K562 (cell line): ENCODE measurements around the gene ABHD16A. TPM values are rescaled to one million over a fixed set of nuclear protein-coding genes. Genes with fewer than 3 reads are reported as not detected.

Source experiments
- ARID2 ChIP-seq: fragments of 450-650 bp; IDR thresholded peaks from 2 replicates; pipeline ENCODE4 v1.6.1; 2017; ENCODE audit warnings: antibody characterized with exemption, mild to moderate bottlenecking
- CC2D1A ChIP-seq: fragments of 450-650 bp; IDR thresholded peaks from 2 replicates; pipeline ENCODE4 v1.6.1; 2017; ENCODE audit warnings: mild to moderate bottlenecking
- CHCHD3 ChIP-seq: fragments of 250-450 bp; sonication (Bioruptor Pico); IDR thresholded peaks from 2 replicates; pipeline ENCODE4 v2.1.2; 2022; ENCODE audit warnings: mild to moderate bottlenecking
- DMBX1 ChIP-seq: fragments of 250-450 bp; sonication (Bioruptor Pico); IDR thresholded peaks from 2 replicates; pipeline ENCODE4 v1.8.0; 2022; ENCODE audit warnings: inconsistent platforms, mild to moderate bottlenecking, moderate library complexity, borderline replicate concordance
- FOXJ3 ChIP-seq: sonication (generic); formaldehyde crosslinking; IDR thresholded peaks from 2 replicates; pipeline ENCODE4 v1.4.0; 2020; ENCODE audit warnings: mild to moderate bottlenecking, missing genetic modification reagents
- HLTF ChIP-seq: fragments of 450-650 bp; IDR thresholded peaks from 2 replicates; pipeline ENCODE4 v1.6.1; 2016
- L3MBTL2 ChIP-seq: fragments of 450-650 bp; IDR thresholded peaks from 2 replicates; pipeline ENCODE4 v1.6.1; 2016; ENCODE audit warnings: mild to moderate bottlenecking, moderate library complexity
- MED1 ChIP-seq: sonication (generic); formaldehyde crosslinking; IDR thresholded peaks from 2 replicates; pipeline ENCODE4 v1.8.1; 2023; ENCODE audit warnings: missing genetic modification reagents, borderline replicate concordance
- NFRKB ChIP-seq: fragments of 450-650 bp; IDR thresholded peaks from 2 replicates; pipeline ENCODE4 v1.6.1; 2016; ENCODE audit warnings: low read depth
- PHB ChIP-seq: fragments of 250-450 bp; sonication (Bioruptor Pico); IDR thresholded peaks from 2 replicates; pipeline ENCODE4 v1.5.0; 2021
- RBM39 ChIP-seq: fragments of 200-400 bp; formaldehyde crosslinking; optimal IDR thresholded peaks from 2 replicates; pipeline ENCODE3; 2018; ENCODE audit warnings: low read depth, low read length
- SAFB2 ChIP-seq: fragments of 200-400 bp; formaldehyde crosslinking; IDR thresholded peaks from 2 replicates; pipeline ENCODE4 v1.6.1; 2018; ENCODE audit warnings: borderline replicate concordance, low read length, low read depth, moderate library complexity; ENCODE audit not compliant: severe bottlenecking
- SMARCA5 ChIP-seq: fragments of 450-650 bp; IDR thresholded peaks from 2 replicates; pipeline ENCODE4 v1.6.1; 2016
- SRF ChIP-seq, 2 experiments: fragments of 250-450, 450-650 bp in 1 of 2; sonication (Bioruptor Pico) in 1 of 2; sonication (generic) in 1 of 2; formaldehyde crosslinking; IDR thresholded peaks; 2 replicates each; pipeline versions ENCODE4 v1.5.0 to v1.5.1; 2020 to 2022; ENCODE audit warnings: mild to moderate bottlenecking in 1 of 2, missing genetic modification reagents in 1 of 2
- ZBTB9 ChIP-seq: fragments of 450-650 bp; formaldehyde crosslinking; IDR thresholded peaks from 2 replicates; pipeline ENCODE4 v1.4.0; 2020; ENCODE audit warnings: mild to moderate bottlenecking, moderate library complexity
- ZNF551 ChIP-seq: fragments of 250-450 bp; sonication (Bioruptor Pico); IDR thresholded peaks from 2 replicates; pipeline ENCODE4 v1.5.0; 2021; ENCODE audit warnings: mild to moderate bottlenecking, moderate library complexity
- ZNF696 ChIP-seq: fragments of 250-450 bp; sonication (Bioruptor Pico); conservative IDR thresholded peaks from 2 replicates; pipeline ENCODE4 v1.4.0; 2020; ENCODE audit warnings: mild to moderate bottlenecking, moderate library complexity
- polyA plus RNA-seq, 8 experiments: library from polyadenylated mRNA; depleted of rRNA in 4 of 8; stranded (reverse) in 5 of 8; unstranded in 3 of 8; fragments of >200 nt; fragmentation: Nextera tagmentation in 2 of 8; fragmentation: Illumina TruSeq in 1 of 8; extraction: Ambion mirVana in 2 of 8; extraction: Trizol in 1 of 8; gene quantifications; 2 replicates each; pipeline versions ENCODE4 v1.2.1 to v1.2.3, GENCODE V29; 2011 to 2014; ENCODE audit warnings: inconsistent platforms in 1 of 8, missing spikeins in 1 of 8
- total RNA-seq, 7 experiments: library from RNA; depleted of rRNA in 6 of 7; stranded (reverse); fragments of >200 nt in 6 of 7; fragmentation: Illumina TruSeq in 2 of 7; extraction: Trizol in 2 of 7; gene quantifications; 2 replicates each; pipeline versions ENCODE4 v1.2.1 to v1.2.3, GENCODE V29; 2011 to 2021; ENCODE audit warnings: low replicate concordance in 1 of 7
- TF ChIP-seq, protein P1 (sequence below): sonication (generic); formaldehyde crosslinking; IDR thresholded peaks from 2 replicates; pipeline ENCODE4 v1.4.0; 2020; ENCODE audit warnings: mild to moderate bottlenecking, missing genetic modification reagents
- TF ChIP-seq, protein P2 (sequence below): fragments of 250-450 bp; sonication (Bioruptor Pico); IDR thresholded peaks from 2 replicates; pipeline ENCODE4 v1.4.0; 2020; ENCODE audit warnings: borderline replicate concordance
- TF ChIP-seq, protein P3 (sequence below): fragments of 250-450 bp; sonication (Bioruptor Pico); IDR thresholded peaks from 2 replicates; pipeline ENCODE4 v1.8.0; 2022; ENCODE audit warnings: moderate library complexity, mild to moderate bottlenecking, inconsistent platforms
- TF ChIP-seq, protein P4 (sequence below): fragments of 450-650 bp; IDR thresholded peaks from 2 replicates; pipeline ENCODE4 v1.6.1; 2016; ENCODE audit warnings: borderline replicate concordance

Gene ABHD16A
- total and polyA plus RNA-seq, 9 of the 15 experiments (the other 6 are each of a cell fraction or from before 2014, with no cell fraction given): 25.8 to 120 (median 81.6) TPM

GRCh38 chr6:31737315-31737990 is 34.3 kb upstream of the ABHD16A start (continued):
- TF ChIP-seq, protein P1, sequence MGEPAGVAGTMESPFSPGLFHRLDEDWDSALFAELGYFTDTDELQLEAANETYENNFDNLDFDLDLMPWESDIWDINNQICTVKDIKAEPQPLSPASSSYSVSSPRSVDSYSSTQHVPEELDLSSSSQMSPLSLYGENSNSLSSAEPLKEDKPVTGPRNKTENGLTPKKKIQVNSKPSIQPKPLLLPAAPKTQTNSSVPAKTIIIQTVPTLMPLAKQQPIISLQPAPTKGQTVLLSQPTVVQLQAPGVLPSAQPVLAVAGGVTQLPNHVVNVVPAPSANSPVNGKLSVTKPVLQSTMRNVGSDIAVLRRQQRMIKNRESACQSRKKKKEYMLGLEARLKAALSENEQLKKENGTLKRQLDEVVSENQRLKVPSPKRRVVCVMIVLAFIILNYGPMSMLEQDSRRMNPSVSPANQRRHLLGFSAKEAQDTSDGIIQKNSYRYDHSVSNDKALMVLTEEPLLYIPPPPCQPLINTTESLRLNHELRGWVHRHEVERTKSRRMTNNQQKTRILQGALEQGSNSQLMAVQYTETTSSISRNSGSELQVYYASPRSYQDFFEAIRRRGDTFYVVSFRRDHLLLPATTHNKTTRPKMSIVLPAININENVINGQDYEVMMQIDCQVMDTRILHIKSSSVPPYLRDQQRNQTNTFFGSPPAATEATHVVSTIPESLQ (CRISPR knock-in tag): 0 out of 2 replicates have a peak, but pooled peaks have one; percentile 16
- TF ChIP-seq CHCHD3 (CRISPR knock-in tag): 0 out of 2 replicates have a peak, but pooled peaks have one; percentile 70
- TF ChIP-seq L3MBTL2: no peak
- peak; percentile 75 for TF ChIP-seq DMBX1 (CRISPR knock-in tag)
- no peak for TF ChIP-seq FOXJ3 (CRISPR knock-in tag)
- TF ChIP-seq CC2D1A: peak; percentile 32; the same call in 1 of the 2 replicates
- no peak for TF ChIP-seq NFRKB
- TF ChIP-seq SAFB2: no peak
- 0 out of 2 replicates have a peak, but pooled peaks have one; percentile 6 for TF ChIP-seq ZNF696 (CRISPR knock-in tag)
- TF ChIP-seq, protein P2, sequence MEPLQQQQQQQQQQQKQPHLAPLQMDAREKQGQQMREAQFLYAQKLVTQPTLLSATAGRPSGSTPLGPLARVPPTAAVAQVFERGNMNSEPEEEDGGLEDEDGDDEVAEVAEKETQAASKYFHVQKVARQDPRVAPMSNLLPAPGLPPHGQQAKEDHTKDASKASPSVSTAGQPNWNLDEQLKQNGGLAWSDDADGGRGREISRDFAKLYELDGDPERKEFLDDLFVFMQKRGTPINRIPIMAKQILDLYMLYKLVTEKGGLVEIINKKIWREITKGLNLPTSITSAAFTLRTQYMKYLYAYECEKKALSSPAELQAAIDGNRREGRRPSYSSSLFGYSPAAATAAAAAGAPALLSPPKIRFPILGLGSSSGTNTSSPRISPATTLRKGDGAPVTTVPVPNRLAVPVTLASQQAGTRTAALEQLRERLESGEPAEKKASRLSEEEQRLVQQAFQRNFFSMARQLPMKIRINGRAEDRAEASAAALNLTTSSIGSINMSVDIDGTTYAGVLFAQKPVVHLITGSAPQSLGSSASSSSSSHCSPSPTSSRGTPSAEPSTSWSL (CRISPR knock-in tag): 0 out of 2 replicates have a peak, but pooled peaks have one; percentile 24
- no peak for TF ChIP-seq MED1
- TF ChIP-seq SRF (CRISPR knock-in tag; IDR thresholded peaks at IDR 0.05): no peak
- TF ChIP-seq, protein P3, sequence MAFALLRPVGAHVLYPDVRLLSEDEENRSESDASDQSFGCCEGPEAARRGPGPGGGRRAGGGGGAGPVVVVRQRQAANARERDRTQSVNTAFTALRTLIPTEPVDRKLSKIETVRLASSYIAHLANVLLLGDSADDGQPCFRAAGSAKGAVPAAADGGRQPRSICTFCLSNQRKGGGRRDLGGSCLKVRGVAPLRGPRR (CRISPR knock-in tag): 0 out of 2 replicates have a peak, but pooled peaks have one; percentile 9
- TF ChIP-seq, protein P4, sequence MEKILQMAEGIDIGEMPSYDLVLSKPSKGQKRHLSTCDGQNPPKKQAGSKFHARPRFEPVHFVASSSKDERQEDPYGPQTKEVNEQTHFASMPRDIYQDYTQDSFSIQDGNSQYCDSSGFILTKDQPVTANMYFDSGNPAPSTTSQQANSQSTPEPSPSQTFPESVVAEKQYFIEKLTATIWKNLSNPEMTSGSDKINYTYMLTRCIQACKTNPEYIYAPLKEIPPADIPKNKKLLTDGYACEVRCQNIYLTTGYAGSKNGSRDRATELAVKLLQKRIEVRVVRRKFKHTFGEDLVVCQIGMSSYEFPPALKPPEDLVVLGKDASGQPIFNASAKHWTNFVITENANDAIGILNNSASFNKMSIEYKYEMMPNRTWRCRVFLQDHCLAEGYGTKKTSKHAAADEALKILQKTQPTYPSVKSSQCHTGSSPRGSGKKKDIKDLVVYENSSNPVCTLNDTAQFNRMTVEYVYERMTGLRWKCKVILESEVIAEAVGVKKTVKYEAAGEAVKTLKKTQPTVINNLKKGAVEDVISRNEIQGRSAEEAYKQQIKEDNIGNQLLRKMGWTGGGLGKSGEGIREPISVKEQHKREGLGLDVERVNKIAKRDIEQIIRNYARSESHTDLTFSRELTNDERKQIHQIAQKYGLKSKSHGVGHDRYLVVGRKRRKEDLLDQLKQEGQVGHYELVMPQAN: peak; percentile 55; the same call in 1 of the 2 replicates
- peak; percentile 77 for TF ChIP-seq ARID2
- peak; percentile 67 for TF ChIP-seq ZNF551 (CRISPR knock-in tag)
- peak; percentile 64; the same call in 1 of the 2 replicates for TF ChIP-seq SMARCA5
- TF ChIP-seq PHB (CRISPR knock-in tag): peak; percentile 88; the same call in 1 of the 2 replicates
- TF ChIP-seq RBM39: peak; percentile 29
- peak; percentile 74; the same call in 1 of the 2 replicates for TF ChIP-seq ZBTB9 (CRISPR knock-in tag)
- TF ChIP-seq HLTF: peak; percentile 85; the same call in 1 of the 2 replicates
